HepG2 (cell line): ENCODE data around the gene NET1. TPM values are rescaled to one million over a fixed set of nuclear protein-coding genes. Genes with fewer than 3 reads are reported as not detected.

Experiments used
- AKAP8 ChIP-seq: sonication (generic); formaldehyde crosslinking; IDR thresholded peaks from 2 replicates; pipeline ENCODE4 v1.5.1; 2020; ENCODE audit warnings: mild to moderate bottlenecking, missing genetic modification reagents
- ELK4 ChIP-seq: sonication (generic); formaldehyde crosslinking; IDR thresholded peaks from 2 replicates; pipeline ENCODE4 v1.9.0; 2021; ENCODE audit warnings: missing genetic modification reagents, borderline replicate concordance
- GABPA ChIP-seq, 2 experiments: IDR thresholded peaks; 2 replicates each; pipeline ENCODE4 v1.6.1; 2011 to 2016; ENCODE audit warnings: low read depth in 2 of 2, low read length in 1 of 2, missing biosample characterization in 1 of 2, missing genetic modification characterization in 1 of 2
- HDAC2 ChIP-seq: sonication (generic); formaldehyde crosslinking; IDR thresholded peaks from 2 replicates; pipeline ENCODE4 v1.4.0; 2020; ENCODE audit warnings: missing genetic modification reagents
- HES4 ChIP-seq: sonication (generic); formaldehyde crosslinking; IDR thresholded peaks from 2 replicates; pipeline ENCODE4 v1.9.0; 2021; ENCODE audit warnings: mild to moderate bottlenecking, missing genetic modification reagents, borderline replicate concordance
- LCORL ChIP-seq, 2 experiments: fragments of 450-650 bp in 1 of 2; sonication (generic) in 1 of 2; formaldehyde crosslinking in 1 of 2; IDR thresholded peaks; 2 replicates each; pipeline versions ENCODE4 v1.5.0 to v1.6.1; 2017 to 2020; ENCODE audit warnings: antibody characterized with exemption in 1 of 2, missing genetic modification reagents in 1 of 2
- MEIS1 ChIP-seq: sonication (generic); formaldehyde crosslinking; IDR thresholded peaks from 2 replicates; pipeline ENCODE4 v1.9.0; 2021; ENCODE audit warnings: mild to moderate bottlenecking, missing genetic modification reagents, moderate library complexity, borderline replicate concordance
- NFIC ChIP-seq: IDR thresholded peaks from 2 replicates; pipeline ENCODE4 v1.6.1; 2012; ENCODE audit warnings: mild to moderate bottlenecking, low read length, inconsistent platforms
- PLSCR1 ChIP-seq: sonication (generic); formaldehyde crosslinking; IDR thresholded peaks from 2 replicates; pipeline ENCODE4 v1.5.0; 2020; ENCODE audit warnings: missing genetic modification reagents, mild to moderate bottlenecking, borderline replicate concordance
- POLR2G ChIP-seq: fragments of 200-400 bp; formaldehyde crosslinking; IDR thresholded peaks from 2 replicates; pipeline ENCODE4 v1.6.1; 2018; ENCODE audit warnings: mild to moderate bottlenecking, low read depth, low read length, moderate library complexity
- SOX6 ChIP-seq, 2 experiments: fragments of 450-650 bp in 1 of 2; sonication (generic) in 1 of 2; formaldehyde crosslinking in 1 of 2; IDR thresholded peaks; 2 replicates each; pipeline versions ENCODE4 v1.4.0 to v1.6.1; 2017 to 2020; ENCODE audit warnings: antibody characterized with exemption in 1 of 2, mild to moderate bottlenecking in 1 of 2, missing genetic modification reagents in 1 of 2
- TFDP1 ChIP-seq: IDR thresholded peaks from 2 replicates; pipeline ENCODE4 v1.6.1; 2016; ENCODE audit warnings: missing compliant biosample characterization, missing genetic modification reagents, borderline replicate concordance
- THAP11 ChIP-seq: IDR thresholded peaks from 2 replicates; pipeline ENCODE4 v1.6.1; 2016; ENCODE audit warnings: missing biosample characterization, missing genetic modification reagents
- ZEB1 ChIP-seq: IDR thresholded peaks from 2 replicates; pipeline ENCODE4 v1.6.1; 2012; ENCODE audit warnings: mild to moderate bottlenecking, low read depth, inconsistent platforms; ENCODE audit not compliant: insufficient replicate concordance
- ZHX2 ChIP-seq, 2 experiments: sonication (generic) in 1 of 2; formaldehyde crosslinking in 1 of 2; IDR thresholded peaks; 2 replicates each; pipeline versions ENCODE4 v1.6.1 to v1.9.0; 2014 to 2022; ENCODE audit warnings: antibody characterized with exemption in 1 of 2, borderline replicate concordance in 1 of 2, inconsistent platforms in 1 of 2, low read depth in 1 of 2, missing genetic modification reagents in 1 of 2
- ZNF180 ChIP-seq: sonication (generic); formaldehyde crosslinking; IDR thresholded peaks from 2 replicates; pipeline ENCODE4 v1.4.0; 2020; ENCODE audit warnings: low read depth, missing genetic modification reagents, borderline replicate concordance
- ZNF264 ChIP-seq: sonication (generic); formaldehyde crosslinking; IDR thresholded peaks from 2 replicates; pipeline ENCODE4 v1.4.0; 2020; ENCODE audit warnings: missing genetic modification reagents
- ZNF576 ChIP-seq: sonication (generic); formaldehyde crosslinking; IDR thresholded peaks from 2 replicates; pipeline ENCODE4 v1.4.0; 2020; ENCODE audit warnings: mild to moderate bottlenecking, missing genetic modification reagents
- polyA plus RNA-seq, 8 experiments: library from polyadenylated mRNA; depleted of rRNA in 3 of 8; stranded (reverse) in 7 of 8; unstranded in 1 of 8; fragments of >200 nt; fragmentation: Illumina TruSeq in 4 of 8; extraction: Trizol in 4 of 8; gene quantifications; 2 replicates each; pipeline versions ENCODE4 v1.2.1 to v1.2.3, GENCODE V29; 2011 to 2016; ENCODE audit warnings: low read depth in 4 of 8, missing spikeins in 1 of 8, mixed read lengths in 1 of 8; ENCODE audit not compliant: insufficient read depth in 1 of 8
- total RNA-seq, 5 experiments: library from RNA; depleted of rRNA; stranded (reverse); fragments of >200 nt; fragmentation: Illumina TruSeq; extraction: Trizol; gene quantifications; 2 replicates each; pipeline ENCODE4 v1.2.3, GENCODE V29; 2016; ENCODE audit warnings: low read depth in 1 of 5

NET1 gene
- total and polyA plus RNA-seq, 2 of the 13 experiments (the other 11 are each of a cell fraction or from before 2014, with no cell fraction given): 48.1 to 65.8 TPM

DNA sequence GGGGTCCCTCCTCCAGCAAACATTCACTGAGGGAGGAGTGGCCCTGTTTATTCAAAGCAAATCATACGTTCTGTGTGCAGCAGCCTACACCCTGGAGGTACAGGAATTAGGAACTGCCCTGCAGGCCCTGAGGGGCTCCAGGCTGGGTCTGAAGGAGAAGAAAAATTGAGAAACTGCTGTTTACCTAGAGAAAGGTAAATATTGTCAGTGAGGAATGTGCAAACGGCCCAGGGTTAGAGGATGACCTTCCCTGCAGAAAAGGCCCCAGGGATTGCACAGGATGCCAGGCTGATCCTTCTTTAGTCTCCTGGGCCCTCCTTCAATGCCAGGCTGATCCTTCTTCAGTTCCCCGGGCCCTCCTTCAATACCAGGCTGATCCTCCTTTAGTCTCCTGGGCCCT lies 81.3 kb downstream of the NET1 start (continued):
- TF ChIP-seq ZHX2 (IDR thresholded peaks at IDR 0.05; ENCODE audit: low read depth) (no peak), ZHX2 (CRISPR knock-in tag; IDR thresholded peaks at IDR 0.05; ENCODE audit: borderline replicate concordance) (no peak), ZEB1 (no peak), HDAC2 (peak; percentile 67; the same call in 1 of the 2 replicates), MEIS1 (CRISPR knock-in tag) (no peak), ZNF264 (CRISPR knock-in tag) (no peak), NFIC (0 out of 2 replicates have a peak, but pooled peaks have one; percentile 27), ELK4 (no peak), POLR2G (no peak), AKAP8 (CRISPR knock-in tag) (no peak), GABPA (IDR thresholded peaks at IDR 0.05; ENCODE audit: low read depth, low read length) (no peak), GABPA (CRISPR knock-in tag; IDR thresholded peaks at IDR 0.05; ENCODE audit: low read depth) (no peak), HES4 (CRISPR knock-in tag) (no peak), ZNF576 (no peak), TFDP1 (no peak), LCORL (IDR thresholded peaks at IDR 0.05) (no peak), LCORL (CRISPR knock-in tag; IDR thresholded peaks at IDR 0.05) (peak; percentile 87), ZNF180 (no peak), PLSCR1 (CRISPR knock-in tag) (no peak), SOX6 (IDR thresholded peaks at IDR 0.05) (no peak), SOX6 (CRISPR knock-in tag; IDR thresholded peaks at IDR 0.05) (peak; percentile 62), THAP11 (no peak)
